ENCODE results near the gene IL17RE.

The IL17RE gene

GRCh38 chr3:9955611-9956352, 53.1 kb downstream of the IL17RE start:
- H3K4me1 ChIP-seq (ENCODE audit: insufficient read depth, poor library complexity, severe bottlenecking), result peaks cover 10% of the 10 kb centered on the region
- no peak for ATAC-seq (ENCODE audit: low read depth)
- DNase-seq (ENCODE audit: low spot score), result no peak
- H3K27me3 ChIP-seq (ENCODE audit: insufficient read depth, poor library complexity, severe bottlenecking), result no peaks in the 10 kb centered on the region
- H3K36me3 ChIP-seq (ENCODE audit: low read depth), result no peaks in the 10 kb centered on the region
- H3K4me3 ChIP-seq (ENCODE audit: severe bottlenecking), result no peak overlapping the region
- no peak for TF ChIP-seq CTCF (IDR thresholded peaks at IDR 0.05; ENCODE audit: poor library complexity, severe bottlenecking)
- no peak overlapping the region for H3K27ac ChIP-seq (ENCODE audit: poor library complexity, severe bottlenecking)
- H3K9me3 ChIP-seq (ENCODE audit: severe bottlenecking), result no peaks in the 10 kb centered on the region

- H3K36me3 ChIP-seq (ENCODE audit: low read depth), result no peaks in the 10 kb centered on the region; the same call in 1 of the 2 replicates
- ATAC-seq (ENCODE audit: low read depth), result no peak
- H3K27me3 ChIP-seq (ENCODE audit: insufficient read depth, poor library complexity, severe bottlenecking), result no peaks in the 10 kb centered on the region
- H3K4me1 ChIP-seq (ENCODE audit: insufficient read depth, poor library complexity, severe bottlenecking), result peaks cover 10% of the 10 kb centered on the region
- H3K4me3 ChIP-seq (ENCODE audit: severe bottlenecking), result no peak overlapping the region
- no peak for DNase-seq (ENCODE audit: low spot score)
- H3K9me3 ChIP-seq (ENCODE audit: severe bottlenecking), result no peaks in the 10 kb centered on the region
- peak; percentile 25 for TF ChIP-seq CTCF (IDR thresholded peaks at IDR 0.05; ENCODE audit: poor library complexity, severe bottlenecking)
- no peak overlapping the region for H3K27ac ChIP-seq (ENCODE audit: poor library complexity, severe bottlenecking)
These were observed 54.6 kb downstream of the IL17RE start for GRCh38 chr3:9957214-9957613.

- no peak for ATAC-seq (ENCODE audit: low read depth)
- no peak for DNase-seq (ENCODE audit: low spot score)
- Histone ChIP-seq H3K27ac (ENCODE audit: poor library complexity, severe bottlenecking) (no peak overlapping the region), H3K4me1 (ENCODE audit: insufficient read depth, poor library complexity, severe bottlenecking) (peaks cover 8% of the 10 kb centered on the region), H3K4me3 (ENCODE audit: severe bottlenecking) (no peak overlapping the region), H3K36me3 (ENCODE audit: low read depth) (peaks cover 40% of the 10 kb centered on the region), H3K9me3 (ENCODE audit: severe bottlenecking) (no peaks in the 10 kb centered on the region), H3K27me3 (ENCODE audit: insufficient read depth, poor library complexity, severe bottlenecking) (no peaks in the 10 kb centered on the region)
- TF ChIP-seq CTCF (IDR thresholded peaks at IDR 0.05; ENCODE audit: poor library complexity, severe bottlenecking), result no peak
These were observed 62.7 kb downstream of the IL17RE start for GRCh38 chr3:9965200-9965875.
